Stimulated activated memory B cell treated with anti-CD40 and anti-IgM and Interleukin-4, amounts not matched to agents 10 μg/mL and 1 μg/mL and 100 μg/mL, for 72 hours (primary cell): Measurements from ENCODE around the gene RASSF4.

Source experiments
- ATAC-seq: fragments of 150-1000 bp; cut with Tn5 transposase; 2 replicates; pipeline ENCODE4 v1.10.0; 2021
- H3K27ac Mint-ChIP-seq: one replicate; pipeline ENCODE4 v1.8.0; 2022; ENCODE audit warnings: mild to moderate bottlenecking, mixed read lengths
- H3K27me3 Mint-ChIP-seq: one replicate; pipeline ENCODE4 v1.8.0; 2022; ENCODE audit warnings: mixed read lengths
- H3K36me3 Mint-ChIP-seq: one replicate; pipeline ENCODE4 v1.8.0; 2022; ENCODE audit warnings: mixed read lengths
- H3K4me1 Mint-ChIP-seq: one replicate; pipeline ENCODE4 v1.8.0; 2022; ENCODE audit warnings: mixed read lengths
- H3K4me3 Mint-ChIP-seq: one replicate; pipeline ENCODE4 v1.8.0; 2022; ENCODE audit warnings: mild to moderate bottlenecking, moderate library complexity, mixed read lengths
- H3K9me3 Mint-ChIP-seq: one replicate; pipeline ENCODE4 v1.8.0; 2022; ENCODE audit warnings: mixed read lengths

RASSF4 gene

DNA sequence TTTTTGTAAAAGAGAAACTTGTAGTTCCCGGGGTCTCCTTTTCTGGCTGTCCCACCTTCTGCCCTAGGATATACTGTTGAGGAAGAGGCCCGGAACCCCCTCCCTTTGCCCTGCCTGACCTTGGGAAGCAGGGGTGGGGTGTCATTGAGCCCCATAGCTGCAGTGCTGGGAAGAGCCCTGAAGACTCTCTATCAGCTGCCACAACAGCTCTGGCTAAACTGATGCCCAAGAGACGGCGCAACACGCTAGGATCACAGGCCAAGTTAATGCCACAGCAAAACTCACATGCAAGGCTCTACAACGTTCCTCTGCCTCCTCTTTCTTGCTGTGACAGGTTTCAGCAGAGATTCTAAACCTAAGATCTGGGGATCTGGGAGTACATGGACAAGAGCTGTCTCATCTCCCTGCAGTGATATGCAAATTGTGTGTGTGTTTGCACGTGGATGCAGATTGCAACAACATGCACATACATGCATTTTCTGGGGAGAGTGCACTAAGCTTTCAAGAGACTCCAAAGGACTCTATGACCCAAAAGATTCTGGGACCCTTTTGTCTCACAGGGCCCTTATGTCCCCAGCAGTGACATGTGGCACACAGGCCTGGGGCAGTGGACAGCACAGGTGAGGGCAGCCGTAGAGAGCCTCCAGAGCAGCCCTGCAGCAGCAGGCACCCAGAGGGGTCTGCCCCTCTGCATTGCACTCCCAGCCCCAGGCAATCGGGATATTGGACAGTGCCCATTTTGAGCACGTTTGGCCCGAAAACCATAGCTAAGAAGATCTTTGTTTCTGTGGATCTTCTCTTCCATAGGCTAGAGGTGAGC lies 2.5 kb downstream of the RASSF4 start:
- peak overlapping the region; percentile 8 for H3K4me3 Mint-ChIP-seq
- H3K27ac Mint-ChIP-seq: peak overlapping the region; percentile 84
- no peak for ATAC-seq
- peaks cover 79% of the 10 kb centered on the region for H3K4me1 Mint-ChIP-seq
- H3K36me3 Mint-ChIP-seq: peaks cover 5% of the 10 kb centered on the region
- no peaks in the 10 kb centered on the region for H3K9me3 Mint-ChIP-seq
- H3K27me3 Mint-ChIP-seq: no peaks in the 10 kb centered on the region

DNA sequence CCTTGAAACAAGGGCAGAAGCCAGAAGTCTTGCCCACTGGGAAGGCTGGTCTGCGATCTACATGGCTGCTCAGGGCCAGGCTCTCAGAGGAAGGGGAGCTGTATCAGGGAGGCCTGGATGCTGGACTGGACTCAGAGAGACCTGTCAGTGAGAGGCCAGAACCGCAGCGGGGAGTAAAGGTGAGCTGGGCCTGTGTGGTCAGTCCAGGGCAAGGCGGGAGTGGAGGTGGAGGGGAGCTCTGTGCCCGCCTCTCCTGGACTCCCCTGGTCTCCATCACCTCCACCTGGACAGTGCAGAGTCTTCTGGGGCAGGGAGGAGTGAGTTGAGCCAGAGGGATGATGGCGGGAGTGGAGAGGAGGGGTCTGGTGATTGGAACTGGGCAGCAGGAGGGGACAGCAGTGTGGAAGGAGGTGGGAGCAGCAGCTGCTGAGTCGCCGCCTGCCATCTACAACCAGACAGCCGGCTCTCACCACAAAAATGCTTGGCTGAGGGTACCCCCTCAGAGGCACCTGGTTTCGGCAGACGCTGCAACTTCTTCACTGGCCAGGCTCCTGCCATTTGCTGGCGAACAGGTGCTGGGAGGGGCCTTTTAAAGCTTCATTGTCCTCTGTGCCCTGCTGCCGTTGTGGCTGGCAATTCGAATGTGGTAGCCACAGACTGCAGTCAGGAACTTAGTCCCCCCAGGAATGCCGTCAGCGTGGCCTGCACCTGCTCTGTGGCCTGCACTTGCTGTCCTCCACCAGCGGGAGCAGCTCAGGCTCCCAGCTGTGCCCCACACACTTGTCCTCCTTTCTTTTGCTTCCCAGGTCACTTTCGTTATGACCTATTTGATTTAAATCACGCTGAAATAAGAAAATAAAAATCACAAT lies 3.5 kb downstream of the RASSF4 start:
- Mint-ChIP-seq H3K4me3 (peak overlapping the region; percentile 44), H3K27me3 (no peaks in the 10 kb centered on the region), H3K4me1 (peaks cover 79% of the 10 kb centered on the region), H3K36me3 (no peaks in the 10 kb centered on the region), H3K9me3 (no peaks in the 10 kb centered on the region), H3K27ac (peak overlapping the region; percentile 84)
- ATAC-seq: no peak

DNA sequence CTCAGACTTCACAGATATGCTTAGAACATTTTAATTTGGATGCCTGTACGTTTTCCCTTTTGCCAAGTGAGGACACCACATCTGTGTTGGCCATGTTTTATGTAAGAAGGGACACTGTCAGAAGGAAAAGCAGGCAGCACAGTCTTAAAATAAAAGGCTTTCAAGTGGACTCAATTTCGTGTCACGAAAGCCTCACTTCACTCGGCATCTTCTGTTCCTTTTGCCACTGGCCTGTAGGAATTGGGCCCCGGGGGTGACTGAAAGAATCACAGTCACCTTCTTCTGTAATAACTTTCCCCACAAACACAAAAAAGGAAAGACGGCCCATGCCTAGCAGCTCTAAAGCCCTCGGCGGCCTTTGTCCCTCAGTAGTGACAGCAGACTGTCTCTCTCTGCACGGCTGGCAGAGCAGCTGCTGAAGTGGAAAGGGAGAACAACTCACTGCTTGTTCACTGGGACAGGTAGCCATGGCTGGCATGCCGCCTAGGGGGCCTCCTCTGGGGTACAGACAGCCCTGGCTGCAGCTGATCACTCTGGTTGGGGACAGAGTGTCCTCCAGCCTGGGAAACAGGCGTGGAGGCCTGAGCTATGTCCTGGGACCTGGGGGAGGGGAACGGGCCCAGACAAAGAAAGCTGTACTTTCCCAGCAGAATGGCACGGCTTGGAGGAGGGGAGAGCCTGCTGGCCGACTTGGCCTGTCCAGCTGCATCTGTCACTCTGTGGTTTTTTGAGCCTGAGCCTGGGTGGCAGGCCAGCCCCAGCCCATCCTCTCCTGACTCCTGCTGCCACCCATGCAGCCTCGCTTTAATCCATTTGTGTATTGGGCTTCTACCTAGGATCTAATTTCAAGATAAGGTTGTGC lies 4.4 kb downstream of the RASSF4 start:
- H3K4me3 Mint-ChIP-seq: peak overlapping the region; percentile 44
- H3K27me3 Mint-ChIP-seq: no peaks in the 10 kb centered on the region
- H3K9me3 Mint-ChIP-seq: no peaks in the 10 kb centered on the region
- H3K27ac Mint-ChIP-seq: peak overlapping the region; percentile 84
- no peaks in the 10 kb centered on the region for H3K36me3 Mint-ChIP-seq
- H3K4me1 Mint-ChIP-seq: peaks cover 79% of the 10 kb centered on the region
- no peak for ATAC-seq

DNA sequence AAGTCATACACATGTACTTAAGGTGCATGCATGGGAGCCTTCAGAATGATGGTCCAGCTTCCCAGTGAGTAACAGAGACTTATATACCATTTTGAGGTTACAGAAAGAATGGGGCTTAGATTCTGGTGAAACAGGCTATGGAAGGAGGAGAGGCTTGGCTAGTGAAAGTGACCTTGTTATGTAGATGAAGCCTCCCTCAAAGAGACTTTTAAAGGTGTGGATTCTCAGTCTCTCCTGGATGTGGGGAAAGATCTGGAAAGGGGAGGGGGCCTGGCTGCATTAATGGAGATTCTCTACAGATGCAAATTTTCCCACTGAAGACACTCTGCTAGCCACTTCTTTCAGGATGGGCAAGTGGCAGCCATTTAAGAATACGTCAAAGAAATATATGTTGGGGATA lies 5.5 kb downstream of the RASSF4 start:
- H3K4me3 Mint-ChIP-seq: no peak overlapping the region
- peak overlapping the region; percentile 71 for H3K27ac Mint-ChIP-seq
- peaks cover 76% of the 10 kb centered on the region for H3K4me1 Mint-ChIP-seq
- no peaks in the 10 kb centered on the region for H3K27me3 Mint-ChIP-seq
- no peak for ATAC-seq
- no peaks in the 10 kb centered on the region for H3K9me3 Mint-ChIP-seq
- no peaks in the 10 kb centered on the region for H3K36me3 Mint-ChIP-seq

DNA sequence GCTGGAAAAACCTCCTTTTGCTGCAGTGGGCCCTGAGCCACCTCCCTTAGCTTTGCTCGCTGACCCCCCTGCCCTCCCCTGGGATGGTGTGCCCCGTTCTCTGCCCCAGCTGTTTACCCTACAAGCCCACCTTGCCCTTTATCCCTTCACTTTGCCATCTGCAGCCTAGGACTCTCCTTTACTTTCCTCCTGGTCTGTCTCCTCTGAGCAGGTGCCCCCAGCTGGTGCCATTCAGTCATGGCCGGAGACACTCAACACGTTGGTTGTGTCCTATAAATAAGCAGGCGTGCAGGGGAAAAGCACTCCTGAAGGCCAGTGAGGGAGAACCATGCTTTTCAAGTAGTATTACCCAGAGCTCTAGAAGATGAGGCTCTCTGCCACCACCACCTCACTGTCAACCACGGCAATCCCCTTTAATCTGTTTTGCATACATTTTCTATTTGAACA lies 6.1 kb downstream of the RASSF4 start:
- Mint-ChIP-seq H3K27ac (peak overlapping the region; percentile 71), H3K27me3 (no peaks in the 10 kb centered on the region), H3K4me3 (no peak overlapping the region), H3K36me3 (no peaks in the 10 kb centered on the region), H3K9me3 (no peaks in the 10 kb centered on the region), H3K4me1 (peaks cover 72% of the 10 kb centered on the region)
- no peak for ATAC-seq

DNA sequence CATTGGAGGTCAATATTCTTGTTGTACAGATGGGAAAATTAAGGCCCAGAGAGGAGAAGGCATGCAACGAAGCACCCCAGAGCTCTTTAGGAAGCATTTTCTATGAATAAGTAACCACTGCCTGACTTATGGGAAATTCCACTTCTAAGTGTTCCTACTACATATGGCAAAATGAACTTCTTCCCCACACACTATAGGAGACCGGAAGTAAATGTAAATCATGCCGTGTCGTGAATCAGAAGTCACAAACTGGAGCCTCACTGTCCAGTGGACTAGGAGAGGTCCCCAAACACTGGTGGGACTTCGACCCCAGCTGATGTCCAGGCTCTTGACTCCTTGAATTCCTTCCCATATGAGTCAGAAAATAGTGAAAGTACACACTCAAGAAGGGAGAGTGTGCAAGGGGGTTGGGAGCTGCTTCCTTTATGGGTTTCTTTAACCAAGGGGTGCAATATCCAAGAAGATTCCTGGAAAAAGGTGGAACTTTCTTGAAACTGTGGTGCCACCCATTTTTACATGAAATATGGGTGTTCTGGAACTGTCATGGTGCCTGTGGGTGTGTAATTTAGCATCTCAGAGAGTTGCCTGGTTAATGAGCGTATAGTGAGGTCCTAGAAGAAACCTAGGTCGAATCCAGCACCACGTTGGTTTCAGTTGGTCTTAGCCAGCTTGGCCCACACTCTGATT lies 6.7 kb downstream of the RASSF4 start:
- Mint-ChIP-seq H3K27ac (peak overlapping the region; percentile 71), H3K4me1 (peaks cover 66% of the 10 kb centered on the region), H3K36me3 (no peaks in the 10 kb centered on the region), H3K4me3 (no peak overlapping the region), H3K9me3 (no peaks in the 10 kb centered on the region), H3K27me3 (no peaks in the 10 kb centered on the region)
- ATAC-seq: no peak

DNA sequence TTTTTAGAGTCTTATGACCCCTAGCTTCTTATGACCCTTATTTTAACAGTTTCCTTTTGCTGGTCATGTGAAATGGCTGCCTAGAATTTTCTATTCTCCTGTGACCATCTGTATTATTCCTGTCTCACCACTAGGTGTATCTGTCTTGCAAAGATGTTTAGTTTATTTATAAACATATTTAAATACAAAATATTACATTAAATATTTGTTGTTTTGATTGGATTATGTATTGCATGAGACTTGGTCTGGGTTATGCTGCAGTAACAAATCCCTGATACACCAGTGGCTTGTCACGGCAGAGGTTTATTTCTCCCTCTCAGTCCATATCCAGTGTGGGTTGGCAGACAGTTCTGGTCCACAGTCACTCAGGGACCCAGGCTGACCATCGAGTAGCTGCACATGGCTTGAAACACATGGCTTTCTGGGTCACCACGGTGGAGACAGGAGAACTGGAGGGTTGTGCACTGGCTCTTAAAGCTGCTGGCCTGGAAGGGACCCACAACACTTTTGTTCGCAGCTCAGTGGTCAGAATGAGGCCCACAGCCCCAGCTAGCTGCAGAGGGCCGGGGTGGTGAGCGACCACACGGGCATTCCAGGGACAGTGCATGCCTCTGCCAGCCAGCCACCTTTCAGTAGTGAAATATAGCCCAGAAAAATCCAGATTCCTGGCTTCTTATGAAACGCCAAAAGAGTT lies 7.4 kb downstream of the RASSF4 start:
- no peaks in the 10 kb centered on the region for H3K27me3 Mint-ChIP-seq
- no peak for ATAC-seq
- H3K36me3 Mint-ChIP-seq: no peaks in the 10 kb centered on the region
- peaks cover 65% of the 10 kb centered on the region for H3K4me1 Mint-ChIP-seq
- H3K4me3 Mint-ChIP-seq: no peak overlapping the region
- no peaks in the 10 kb centered on the region for H3K9me3 Mint-ChIP-seq
- H3K27ac Mint-ChIP-seq: peak overlapping the region; percentile 40

DNA sequence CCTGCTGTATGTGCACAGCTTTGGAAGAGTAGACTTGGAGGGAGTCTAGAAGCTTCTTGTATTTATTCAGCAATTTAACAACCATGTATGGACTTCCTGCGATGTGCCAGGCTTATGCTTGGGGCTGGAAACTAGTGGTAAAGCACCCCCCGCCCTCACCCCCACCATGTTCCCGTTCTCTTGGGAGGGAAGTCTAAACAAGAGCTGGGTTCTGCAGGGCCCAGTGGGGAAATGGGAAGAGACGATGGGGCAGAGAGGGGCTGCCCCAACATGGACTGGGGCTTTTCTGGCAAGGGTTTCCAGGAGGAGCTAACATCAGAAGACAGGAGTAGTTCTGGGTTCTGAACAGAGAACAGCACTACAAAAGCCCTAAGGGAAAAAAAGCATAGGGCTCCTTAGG lies 8.0 kb downstream of the RASSF4 start:
- Mint-ChIP-seq H3K36me3 (no peaks in the 10 kb centered on the region), H3K9me3 (no peaks in the 10 kb centered on the region), H3K27me3 (no peaks in the 10 kb centered on the region), H3K4me1 (peaks cover 61% of the 10 kb centered on the region), H3K27ac (peak overlapping the region; percentile 40), H3K4me3 (peak overlapping the region; percentile 8)
- no peak for ATAC-seq

DNA sequence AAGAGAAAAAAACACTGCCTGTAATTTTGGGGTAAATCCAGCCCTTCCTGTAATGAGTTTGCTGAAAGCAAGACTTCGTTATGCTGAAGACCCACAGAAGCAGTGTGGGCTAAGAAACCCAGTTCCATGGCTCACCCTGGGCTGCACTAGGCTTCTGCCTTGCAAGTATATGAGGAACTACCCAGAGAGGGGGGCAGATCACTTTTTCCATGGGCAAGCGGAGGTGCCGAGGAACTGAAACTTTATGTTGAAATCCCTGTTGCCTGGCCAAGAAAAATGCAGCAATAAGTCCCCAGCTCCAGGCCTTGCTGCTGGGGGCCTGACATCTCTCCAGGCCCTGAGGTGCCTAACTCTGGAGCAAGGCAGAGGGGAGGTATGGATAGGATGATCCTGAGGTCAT lies 8.5 kb downstream of the RASSF4 start:
- peak; percentile 82 for ATAC-seq
- no peaks in the 10 kb centered on the region for H3K9me3 Mint-ChIP-seq
- no peaks in the 10 kb centered on the region for H3K27me3 Mint-ChIP-seq
- H3K27ac Mint-ChIP-seq: peak overlapping the region; percentile 40
- H3K4me1 Mint-ChIP-seq: peaks cover 61% of the 10 kb centered on the region
- no peak overlapping the region for H3K4me3 Mint-ChIP-seq
- no peaks in the 10 kb centered on the region for H3K36me3 Mint-ChIP-seq

DNA sequence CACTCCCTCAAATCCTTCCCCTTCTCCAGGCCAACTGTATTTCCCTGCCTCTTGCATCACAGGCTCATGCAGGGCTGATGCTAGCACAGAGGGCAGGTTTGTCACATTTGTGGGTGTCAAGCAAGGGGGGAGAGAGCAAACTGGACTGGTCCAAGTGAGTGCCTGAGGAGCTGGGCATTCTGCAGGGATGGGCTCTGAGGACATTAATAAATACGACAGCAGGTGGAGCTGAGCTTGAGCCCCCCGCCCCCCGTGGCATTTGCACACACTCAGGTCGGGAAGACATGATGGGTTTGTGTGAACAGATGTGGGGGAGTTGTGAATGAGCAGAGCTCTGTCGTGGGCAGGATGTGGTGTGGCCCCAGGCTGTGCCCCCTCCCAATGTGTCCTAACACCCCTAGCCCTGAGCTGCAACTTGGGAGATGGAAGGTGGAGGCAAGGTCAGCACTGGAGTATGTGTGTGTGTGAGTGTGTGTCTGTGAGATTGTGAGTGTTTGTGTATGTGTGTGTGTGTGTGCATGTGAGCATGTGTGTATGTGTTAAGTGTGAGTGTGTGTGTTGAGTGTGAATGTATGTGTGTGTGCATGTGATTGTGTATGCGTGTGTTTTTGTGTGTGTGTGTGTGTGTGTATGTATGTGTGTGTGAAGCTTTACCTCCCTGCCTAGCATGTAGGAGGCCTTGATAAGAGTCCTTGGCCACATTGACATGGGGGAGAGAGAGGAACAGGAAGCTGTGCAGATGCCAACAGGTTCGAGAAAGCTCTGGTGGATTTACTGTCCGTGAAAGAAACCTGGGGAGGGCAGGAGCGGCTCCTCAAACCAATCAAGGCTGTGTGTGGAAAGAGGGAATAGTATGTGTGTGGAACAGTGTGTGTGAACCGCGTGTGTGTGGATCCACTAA lies 9.1 kb downstream of the RASSF4 start:
- Mint-ChIP-seq H3K36me3 (no peaks in the 10 kb centered on the region), H3K27me3 (no peaks in the 10 kb centered on the region), H3K4me3 (no peak overlapping the region), H3K27ac (peak overlapping the region; percentile 40), H3K9me3 (no peaks in the 10 kb centered on the region), H3K4me1 (peaks cover 61% of the 10 kb centered on the region)
- ATAC-seq: no peak

DNA sequence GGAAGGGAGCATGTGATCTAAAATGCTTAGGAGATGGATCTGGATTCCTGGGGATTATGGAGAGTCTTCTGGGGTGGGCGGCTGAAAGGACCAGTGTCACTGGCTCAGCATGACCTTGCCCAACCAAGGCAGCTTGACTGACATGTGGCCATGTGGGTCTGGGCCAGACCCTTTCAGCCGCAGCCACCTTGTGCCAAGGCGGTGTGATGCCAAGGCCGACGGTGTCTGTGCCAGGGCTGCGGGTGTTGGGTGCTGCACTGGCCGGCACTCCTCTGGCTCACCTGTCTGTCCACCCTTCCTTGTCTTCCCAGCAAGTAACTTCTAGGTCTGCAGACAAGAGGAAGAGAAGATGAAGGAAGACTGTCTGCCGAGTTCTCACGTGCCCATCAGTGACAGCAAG lies 10.3 kb downstream of the RASSF4 start:
- no peak overlapping the region for H3K27ac Mint-ChIP-seq
- H3K27me3 Mint-ChIP-seq: no peaks in the 10 kb centered on the region
- no peaks in the 10 kb centered on the region for H3K9me3 Mint-ChIP-seq
- H3K4me1 Mint-ChIP-seq: peaks cover 57% of the 10 kb centered on the region
- no peak for ATAC-seq
- H3K36me3 Mint-ChIP-seq: no peaks in the 10 kb centered on the region
- no peak overlapping the region for H3K4me3 Mint-ChIP-seq

DNA sequence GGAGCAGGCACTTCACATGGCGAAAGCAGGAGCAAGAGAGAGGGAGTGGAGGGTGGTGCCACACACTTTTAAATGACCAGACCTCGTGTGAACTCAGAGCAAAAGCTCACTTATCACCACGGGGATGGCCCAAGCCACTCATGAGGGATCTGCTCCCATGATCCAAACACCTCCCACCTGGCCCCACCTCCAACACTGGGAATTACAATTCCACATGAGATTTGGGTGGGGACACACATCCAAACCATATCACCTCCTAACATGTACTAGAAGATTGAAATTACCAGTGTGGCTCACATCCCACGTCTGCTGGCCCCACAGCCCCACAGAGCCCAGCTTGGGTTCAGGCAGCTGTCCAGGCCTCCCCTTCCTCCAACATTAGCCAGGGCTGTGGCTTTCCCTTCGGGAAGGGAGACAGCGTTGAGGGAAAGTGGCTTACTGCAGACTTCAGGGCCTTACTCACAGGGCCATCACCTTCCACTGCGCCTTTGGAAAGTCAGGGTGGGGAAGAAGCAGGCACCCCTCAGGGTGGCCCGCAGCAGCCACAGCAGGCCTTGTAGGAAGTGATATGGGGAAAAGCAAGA lies 11.3 kb downstream of the RASSF4 start:
- H3K27ac Mint-ChIP-seq: no peak overlapping the region
- no peak overlapping the region for H3K4me3 Mint-ChIP-seq
- no peaks in the 10 kb centered on the region for H3K9me3 Mint-ChIP-seq
- peaks cover 46% of the 10 kb centered on the region for H3K4me1 Mint-ChIP-seq
- no peak for ATAC-seq
- no peaks in the 10 kb centered on the region for H3K36me3 Mint-ChIP-seq
- H3K27me3 Mint-ChIP-seq: no peaks in the 10 kb centered on the region

DNA sequence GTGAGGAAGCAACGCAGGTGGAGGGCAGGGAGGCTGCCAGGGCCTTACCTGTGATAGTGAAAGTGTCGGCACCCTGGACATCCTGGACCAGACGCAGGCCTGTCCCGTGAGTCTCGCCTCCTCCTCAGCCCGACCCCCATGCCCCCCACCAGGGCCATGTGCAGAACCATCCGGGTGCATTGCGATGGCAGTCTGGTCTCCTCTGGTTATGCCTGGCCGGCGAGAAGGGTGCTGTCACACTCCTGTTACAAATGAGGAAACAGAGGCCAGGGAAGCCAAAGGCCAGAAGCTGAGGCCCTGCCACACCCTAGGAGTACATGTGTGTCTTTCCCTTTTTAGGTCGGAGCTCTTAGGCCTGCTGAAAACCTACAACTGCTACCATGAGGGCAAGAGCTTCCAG lies 11.8 kb downstream of the RASSF4 start:
- ATAC-seq: no peak
- H3K9me3 Mint-ChIP-seq: no peaks in the 10 kb centered on the region

More for the DNA sequence above, 11.8 kb downstream of the RASSF4 start:
- no peak overlapping the region for H3K27ac Mint-ChIP-seq
- H3K4me3 Mint-ChIP-seq: no peak overlapping the region
- no peaks in the 10 kb centered on the region for H3K27me3 Mint-ChIP-seq
- peaks cover 41% of the 10 kb centered on the region for H3K4me1 Mint-ChIP-seq
- no peaks in the 10 kb centered on the region for H3K36me3 Mint-ChIP-seq
